DMS79 treated with DMSO at 0.1 percent for 48 hours (cell line): ENCODE data around the gene RND1.

Source experiments
- DNase-seq: peaks from one replicate; lab custom pipeline; 2025; lab: John Stamatoyannopoulos, UW

RND1 gene

DNA sequence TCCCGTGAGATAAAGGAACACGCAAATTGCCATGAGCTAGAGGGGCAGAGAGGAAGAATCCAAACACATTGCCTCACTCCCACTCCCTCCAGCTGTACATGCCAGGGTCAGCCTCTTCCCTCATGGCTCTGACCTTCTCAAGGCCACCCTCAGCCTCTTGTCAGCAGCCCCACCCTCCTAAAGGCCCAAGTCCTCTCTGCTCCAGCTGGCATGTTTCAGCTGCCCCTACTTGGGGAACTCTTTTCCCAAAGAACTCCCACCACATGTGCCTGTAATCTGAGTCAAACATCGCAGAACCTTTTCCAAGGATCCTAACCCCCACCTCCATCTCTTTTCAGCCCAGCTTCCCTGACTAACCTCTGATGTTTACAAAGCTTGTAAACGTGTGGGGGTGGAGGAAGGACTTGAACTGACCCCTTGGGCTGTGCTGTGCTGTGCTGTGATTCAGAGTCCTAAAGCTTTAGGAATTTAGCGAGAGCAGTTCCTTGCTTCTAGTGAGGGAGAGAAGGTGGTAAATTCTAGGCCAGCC is 54.7 kb downstream of the RND1 start:
- no peak for DNase-seq

GRCh38 chr12:48807981-48808380 is 57.7 kb downstream of the RND1 start:
- no peak for DNase-seq
